Common myeloid progenitor, CD34-positive (primary cell): Measurements from ENCODE around the gene FKBP14. TPM values are rescaled to one million over a fixed set of nuclear protein-coding genes. Genes with fewer than 3 reads are reported as not detected.

Experiments
- CTCF ChIA-PET: fragments of 350-600 bp; sonication (Branson Sonifier 250); formaldehyde crosslinking; loops from one replicate; lab custom pipeline; 2021; ENCODE audit warnings: antibody characterized with exemption; lab: Charles Lee
- POLR2A ChIA-PET: fragments of 350-600 bp; sonication (Branson Sonifier 250); formaldehyde crosslinking; loops from one replicate; lab custom pipeline; 2021; ENCODE audit warnings: antibody characterized with exemption; lab: Charles Lee
- DNase-seq, 3 donors: peaks; one replicate each; pipeline versions ENCODE4 v3.0.0 to v3.0.0-alpha.2; 2013
- H3K27ac ChIP-seq, 2 experiments: 1 replicate in 1 of 2; 2 replicates in 1 of 2; pipeline ENCODE4 v1.7.0; 2013; ENCODE audit warnings: inconsistent platforms in 2 of 2, low read length in 2 of 2, mild to moderate bottlenecking in 2 of 2, low read depth in 1 of 2, moderate library complexity in 1 of 2; ENCODE audit not compliant: severe bottlenecking in 2 of 2, insufficient read depth in 1 of 2, poor library complexity in 1 of 2
- H3K27me3 ChIP-seq, 5 experiments: replicated peaks in 2 of 5; 1 replicate in 3 of 5; 2 replicates in 2 of 5; pipeline versions ENCODE4 v1.6.1 to v1.7.0; 2013; ENCODE audit warnings: low read length in 4 of 5, mild to moderate bottlenecking in 2 of 5, moderate library complexity in 2 of 5, inconsistent platforms in 1 of 5; ENCODE audit not compliant: insufficient read depth in 5 of 5, control insufficient read depth in 4 of 5
- H3K36me3 ChIP-seq, 4 experiments: 1 replicate in 2 of 4; 2 replicates in 2 of 4; pipeline versions ENCODE4 v1.6.1 to v1.7.0; 2013; ENCODE audit warnings: low read length in 3 of 4, control low read depth in 1 of 4, mild to moderate bottlenecking in 1 of 4; ENCODE audit not compliant: control insufficient read depth in 4 of 4, insufficient read depth in 4 of 4
- H3K4me1 ChIP-seq, 4 experiments: 1 replicate in 3 of 4; 2 replicates in 1 of 4; pipeline versions ENCODE4 v1.6.1 to v1.7.1; 2013; ENCODE audit warnings: low read length in 3 of 4, mild to moderate bottlenecking in 3 of 4, control low read depth in 1 of 4, inconsistent platforms in 1 of 4, moderate library complexity in 1 of 4; ENCODE audit not compliant: control insufficient read depth in 4 of 4, insufficient read depth in 4 of 4; ENCODE audit errors: control extremely low read depth in 1 of 4
- H3K4me3 ChIP-seq, 7 experiments: 1 replicate in 4 of 7; 2 replicates in 3 of 7; pipeline versions ENCODE4 v1.5.1 to v1.7.0; 2013; ENCODE audit warnings: mild to moderate bottlenecking in 7 of 7, low read length in 6 of 7, moderate library complexity in 6 of 7, inconsistent platforms in 2 of 7, low read depth in 2 of 7, control low read depth in 1 of 7; ENCODE audit not compliant: insufficient read depth in 4 of 7, control insufficient read depth in 1 of 7; ENCODE audit errors: extremely low read depth in 1 of 7
- H3K9me3 ChIP-seq, 5 experiments: 1 replicate in 4 of 5; 2 replicates in 1 of 5; pipeline versions ENCODE4 v1.6.1 to v1.7.1; 2013; ENCODE audit warnings: low read length in 4 of 5, mild to moderate bottlenecking in 2 of 5, inconsistent platforms in 1 of 5, low read depth in 1 of 5, moderate library complexity in 1 of 5; ENCODE audit not compliant: control insufficient read depth in 4 of 5, insufficient read depth in 2 of 5; ENCODE audit errors: control extremely low read depth in 1 of 5
- WGBS: methylation state at CpG from one replicate; pipeline ENCODE4 v1.1.5; 2013; ENCODE audit not compliant: insufficient coverage; 5-methylcytosine and 5-hydroxymethylcytosine counted together
- polyA plus RNA-seq: library from polyadenylated mRNA; unstranded; fragments of 120-200 nt; gene quantifications from one replicate; pipeline ENCODE4 v1.2.1, GENCODE V29; 2013

Gene FKBP14, protein sequence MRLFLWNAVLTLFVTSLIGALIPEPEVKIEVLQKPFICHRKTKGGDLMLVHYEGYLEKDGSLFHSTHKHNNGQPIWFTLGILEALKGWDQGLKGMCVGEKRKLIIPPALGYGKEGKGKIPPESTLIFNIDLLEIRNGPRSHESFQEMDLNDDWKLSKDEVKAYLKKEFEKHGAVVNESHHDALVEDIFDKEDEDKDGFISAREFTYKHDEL
- 14.9 TPM for polyA plus RNA-seq

GRCh38 chr7:30026229-30027064 is at the start of gene FKBP14:
Gene FKBP14 (minus strand): TSS chr7:30026702. CDS start chr7:30026508, 194 bp downstream.
- ChIA-PET CTCF (interaction anchor here (0.6 to 3.3 kb wide), 6 partner anchors 18 to 403 kb away, joined by 3 to 18 read pairs (median 3); no protein-coding TSS in a partner anchor), POLR2A (interaction anchor here (0.6 to 1.6 kb wide), 2 partner anchors 9 to 50 kb away, joined by 3 to 4 read pairs; no protein-coding TSS in a partner anchor)
- H3K27ac ChIP-seq, result peak within 1 kb of the TSS; percentile 81 to 89
- no peaks in the 10 kb centered on the region for H3K9me3 ChIP-seq
- H3K4me3 ChIP-seq, result peak within 1 kb of the TSS; percentile 69 to 99 (median 93)
- DNase-seq, result peak; percentile 98 to 99 (median 99)
- under 1% methylated on average over 30 of the region's 35 CpGs for WGBS
- peaks cover 12 to 40% (median 33%) of the 10 kb centered on the region in 4 experiments for H3K4me1 ChIP-seq
- H3K36me3 ChIP-seq, result peaks cover 0 to 2% (median 0%) of the 10 kb centered on the region in 4 experiments
- H3K27me3 ChIP-seq, result no peaks in the 10 kb centered on the region

DNA sequence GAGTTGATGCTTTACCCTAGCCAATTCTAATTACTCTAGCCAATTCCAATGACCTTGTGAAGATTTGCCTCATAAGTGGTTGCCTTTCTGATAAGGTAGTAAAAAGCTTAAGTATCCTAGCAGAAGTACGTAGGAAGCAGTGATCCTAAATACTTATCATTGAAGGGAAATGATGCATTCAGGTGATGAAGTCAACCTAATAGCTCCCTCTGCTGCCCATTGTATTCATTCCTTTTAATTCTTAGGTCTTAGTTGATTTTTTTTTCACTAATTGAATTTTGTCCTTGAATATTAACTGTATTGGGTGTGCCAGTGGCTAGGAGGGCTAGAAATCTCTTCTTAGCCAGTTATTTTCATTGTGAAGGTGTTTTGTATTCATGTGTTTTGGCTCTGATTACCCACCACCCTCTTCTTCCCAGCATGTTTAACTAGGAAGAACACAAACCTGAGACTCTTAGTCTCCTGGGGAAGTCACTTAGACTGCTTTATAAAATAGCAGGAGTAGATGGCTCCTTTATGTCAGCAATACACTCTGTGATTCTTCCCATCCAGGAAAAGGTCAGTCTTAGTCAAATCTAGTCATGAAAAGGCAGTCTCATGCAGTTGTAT is 48.0 kb upstream of the FKBP14 start:
- H3K4me1 ChIP-seq, result no peaks in the 10 kb centered on the region
- H3K27ac ChIP-seq, result no peak overlapping the region
- POLR2A ChIA-PET, result no interaction called here
- peaks cover 0 to 8% (median 7%) of the 10 kb centered on the region in 4 experiments for H3K36me3 ChIP-seq
- no peaks in the 10 kb centered on the region for H3K9me3 ChIP-seq
- DNase-seq, result peak; percentile 47 to 63 (median 54)
- WGBS, result 40% methylated on average over 1 of the region's 1 CpG
- CTCF ChIA-PET, result interaction anchor here (0.7 to 4.0 kb wide), 10 partner anchors 8 to 197 kb away, joined by 3 to 44 read pairs (median 5); partner anchors contain the start of gene MTURN
- H3K27me3 ChIP-seq, result no peaks in the 10 kb centered on the region
- no peak overlapping the region for H3K4me3 ChIP-seq

- ChIA-PET CTCF (interaction anchor here (4.0 kb wide), 1 partner anchor 10 kb away, joined by 44 read pairs; no protein-coding TSS in a partner anchor), POLR2A (no interaction called here)
- no peak overlapping the region for H3K4me3 ChIP-seq
- H3K9me3 ChIP-seq, result no peaks in the 10 kb centered on the region
- no peaks in the 10 kb centered on the region for H3K27me3 ChIP-seq
- WGBS, result no CpG with 5 or more reads among the region's 1 CpG
- no peak for DNase-seq
- H3K36me3 ChIP-seq, result peaks cover 0 to 7% (median 2%) of the 10 kb centered on the region in 4 experiments
- no peaks in the 10 kb centered on the region for H3K4me1 ChIP-seq
- no peak overlapping the region for H3K27ac ChIP-seq
These were observed 46.2 kb upstream of the FKBP14 start for GRCh38 chr7:30072735-30073134.

GRCh38 chr7:30070052-30070451 is 43.5 kb upstream of the FKBP14 start:
- no peaks in the 10 kb centered on the region for H3K9me3 ChIP-seq
- H3K4me3 ChIP-seq, result no peak overlapping the region
- POLR2A ChIA-PET, result no interaction called here
- no CpG with 5 or more reads among the region's 1 CpG for WGBS
- CTCF ChIA-PET, result interaction anchor here (0.7 to 2.5 kb wide), 2 partner anchors 11 to 317 kb away, joined by 3 to 7 read pairs; no protein-coding TSS in a partner anchor
- H3K4me1 ChIP-seq, result no peaks in the 10 kb centered on the region
- H3K27me3 ChIP-seq, result no peaks in the 10 kb centered on the region
- DNase-seq, result no peak
- no peak overlapping the region for H3K27ac ChIP-seq
- H3K36me3 ChIP-seq, result peaks cover 0 to 7% (median 2%) of the 10 kb centered on the region in 4 experiments

DNA sequence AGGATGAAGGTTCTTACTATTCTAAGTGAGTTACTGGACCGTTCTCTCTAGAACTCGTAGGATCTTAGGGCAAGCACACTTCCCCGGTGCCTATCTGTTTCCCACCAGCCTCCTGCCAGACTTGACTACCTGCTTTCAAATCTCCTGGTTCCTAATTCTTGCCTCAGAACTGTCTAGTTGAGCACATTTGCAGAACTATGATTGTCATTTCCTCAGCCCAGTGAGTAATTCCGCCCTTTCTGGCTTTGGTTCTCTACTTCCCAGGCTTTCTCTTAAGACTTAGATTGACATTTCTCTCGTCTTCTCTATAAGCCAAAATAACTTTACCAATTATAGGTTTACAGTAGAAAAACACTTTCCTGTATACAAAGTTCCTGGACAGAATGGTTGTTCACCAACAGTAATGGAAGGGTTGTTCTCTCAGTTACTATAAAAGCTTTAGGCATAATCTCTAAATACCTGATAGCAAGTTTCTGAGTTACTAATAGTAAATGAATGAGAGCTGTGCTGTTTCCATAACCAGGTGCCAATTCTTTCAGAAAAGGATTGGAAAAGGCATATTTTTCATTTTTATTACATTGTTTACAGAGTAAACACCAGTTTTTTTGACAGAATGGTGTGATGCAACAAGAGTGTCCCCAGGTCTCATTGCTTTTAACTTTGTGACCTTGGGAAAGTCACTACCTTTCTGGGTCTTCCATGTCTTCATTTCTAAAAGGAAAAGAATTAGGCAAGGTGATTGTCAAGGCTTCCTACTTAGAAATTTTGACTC is 42.8 kb upstream of the FKBP14 start:
- Histone ChIP-seq H3K4me3 (no peak overlapping the region), H3K36me3 (peaks cover 0 to 7% (median 2%) of the 10 kb centered on the region in 4 experiments), H3K9me3 (no peaks in the 10 kb centered on the region), H3K27me3 (no peaks in the 10 kb centered on the region), H3K27ac (no peak overlapping the region), H3K4me1 (no peaks in the 10 kb centered on the region)
- DNase-seq, result peak in 1 of 3 donors; percentile 7
- POLR2A ChIA-PET, result no interaction called here
- CTCF ChIA-PET, result interaction anchor here (2.5 kb wide), 1 partner anchor 12 kb away, joined by 7 read pairs; no protein-coding TSS in a partner anchor
- WGBS, result 87% methylated on average over 3 of the region's 5 CpGs

GRCh38 chr7:30068117-30068516 is 41.6 kb upstream of the FKBP14 start:
- Histone ChIP-seq H3K4me1 (no peaks in the 10 kb centered on the region), H3K27me3 (no peaks in the 10 kb centered on the region), H3K9me3 (no peaks in the 10 kb centered on the region), H3K36me3 (peaks cover 0 to 7% (median 2%) of the 10 kb centered on the region in 4 experiments), H3K27ac (no peak overlapping the region), H3K4me3 (no peak overlapping the region)
- no peak for DNase-seq
- CTCF ChIA-PET, result interaction anchor here (1.2 to 1.9 kb wide), 2 partner anchors 10 to 18 kb away, joined by 3 to 4 read pairs; no protein-coding TSS in a partner anchor
- POLR2A ChIA-PET, result no interaction called here
